ENCODE measurements around the gene FARP2.
A peak's percentile ranks its signal among the peaks of the same experiment; 100 is the strongest.

GRCh38 chr2:241391892-241392665, 36.0 kb downstream of the FARP2 start:
- TF ChIP-seq CTCF (IDR thresholded peaks at IDR 0.05) (peak; percentile 43 to 51 (median 47)), POLR2A (IDR thresholded peaks at IDR 0.05) (no peak)

Measured in right lobe of liver (tissue), 4 donors.